Thymus (tissue), 11 donors: Measurements from ENCODE around the gene ESR1. TPM values are rescaled to one million over a fixed set of nuclear protein-coding genes. Genes with fewer than 3 reads are reported as not detected.

Experiments
- DNase-seq, 9 donors: peaks; one replicate each; pipeline ENCODE4 v3.0.0-alpha.2; 2013; ENCODE audit warnings: low spot score in 9 of 9, low read depth in 6 of 9, missing footprints in 1 of 9
- H3K27ac ChIP-seq, 2 donors: one replicate each; pipeline ENCODE4 v1.5.1; 2013; ENCODE audit warnings: control low read depth in 1 of 2, low read depth in 1 of 2, low read length in 1 of 2, mild to moderate bottlenecking in 1 of 2, moderate library complexity in 1 of 2
- H3K27me3 ChIP-seq, 2 donors: one replicate each; pipeline ENCODE4 v1.5.1; 2013; ENCODE audit warnings: low read length in 1 of 2; ENCODE audit not compliant: control insufficient read depth in 2 of 2, insufficient read depth in 1 of 2
- H3K36me3 ChIP-seq, 2 donors: one replicate each; pipeline ENCODE4 v1.5.1; 2013; ENCODE audit warnings: low read length in 1 of 2, mild to moderate bottlenecking in 1 of 2, moderate library complexity in 1 of 2; ENCODE audit not compliant: control insufficient read depth in 2 of 2, insufficient read depth in 2 of 2
- H3K4me1 ChIP-seq, 2 donors: one replicate each; pipeline ENCODE4 v1.5.1; 2013; ENCODE audit warnings: low read length in 2 of 2; ENCODE audit not compliant: control insufficient read depth in 2 of 2, insufficient read depth in 2 of 2
- H3K4me3 ChIP-seq, 2 donors: one replicate each; pipeline ENCODE4 v1.5.1; 2013; ENCODE audit warnings: low read length in 2 of 2, control low read depth in 1 of 2, mild to moderate bottlenecking in 1 of 2
- H3K9me3 ChIP-seq, 2 donors: one replicate each; pipeline ENCODE4 v1.5.1; 2013; ENCODE audit warnings: low read length in 1 of 2, mild to moderate bottlenecking in 1 of 2; ENCODE audit not compliant: control insufficient read depth in 2 of 2, insufficient read depth in 1 of 2
- WGBS: extraction: QIAGEN DNeasy Blood & Tissue Kit; methylation state at CpG from one replicate; pipeline ENCODE4 v1.1.7; 2013; 5-methylcytosine and 5-hydroxymethylcytosine counted together
- polyA plus RNA-seq: library from polyadenylated mRNA; stranded (reverse); fragments of 200-250 nt; gene quantifications from one replicate; pipeline ENCODE4 v1.2.3, GENCODE V29; 2013
- total RNA-seq: library from RNA; stranded (reverse); fragments of 120-200 nt; gene quantifications from one replicate; pipeline ENCODE4 v1.2.4, GENCODE V29; 2013
- donor health status: healthy.

ESR1 gene
- total and polyA plus RNA-seq, 2 donors, result 0.28 to 1.2 TPM

GRCh38 chr6:152078804-152079203 lies 271.3 kb downstream of the ESR1 start:
- no peaks in the 10 kb centered on the region for H3K36me3 ChIP-seq
- H3K27ac ChIP-seq, result no peak overlapping the region
- DNase-seq, result no peak
- H3K9me3 ChIP-seq, result peaks cover 0 to 18% of the 10 kb centered on the region in 2 donors
- no peaks in the 10 kb centered on the region for H3K4me1 ChIP-seq
- WGBS, result 95% methylated on average over 7 of the region's 7 CpGs
- H3K27me3 ChIP-seq, result no peaks in the 10 kb centered on the region
- no peak overlapping the region for H3K4me3 ChIP-seq

GRCh38 chr6:152085451-152085921 lies 278.0 kb downstream of the ESR1 start:
- H3K4me3 ChIP-seq, result no peak overlapping the region
- H3K27ac ChIP-seq, result no peak overlapping the region
- no peaks in the 10 kb centered on the region for H3K9me3 ChIP-seq
- no peaks in the 10 kb centered on the region for H3K36me3 ChIP-seq
- 94% methylated on average over 4 of the region's 4 CpGs for WGBS
- DNase-seq, result no peak
- H3K4me1 ChIP-seq, result no peaks in the 10 kb centered on the region
- H3K27me3 ChIP-seq, result no peaks in the 10 kb centered on the region

GRCh38 chr6:152086223-152086873 lies 278.9 kb downstream of the ESR1 start:
- DNase-seq, result no peak
- Histone ChIP-seq H3K4me1 (no peaks in the 10 kb centered on the region), H3K27ac (no peak overlapping the region), H3K36me3 (no peaks in the 10 kb centered on the region), H3K4me3 (no peak overlapping the region), H3K27me3 (no peaks in the 10 kb centered on the region), H3K9me3 (no peaks in the 10 kb centered on the region)
- WGBS, result 96% methylated on average over 3 of the region's 3 CpGs

- Histone ChIP-seq H3K27me3 (no peaks in the 10 kb centered on the region), H3K36me3 (no peaks in the 10 kb centered on the region), H3K4me1 (no peaks in the 10 kb centered on the region), H3K27ac (no peak overlapping the region), H3K9me3 (no peaks in the 10 kb centered on the region), H3K4me3 (no peak overlapping the region)
- DNase-seq, result no peak
- WGBS, result 93% methylated on average over 2 of the region's 2 CpGs
These were observed 279.6 kb downstream of the ESR1 start for GRCh38 chr6:152087096-152087495.

GRCh38 chr6:152087701-152088100 lies 280.2 kb downstream of the ESR1 start:
- Histone ChIP-seq H3K9me3 (no peaks in the 10 kb centered on the region), H3K4me1 (no peaks in the 10 kb centered on the region), H3K27me3 (no peaks in the 10 kb centered on the region), H3K36me3 (no peaks in the 10 kb centered on the region), H3K4me3 (no peak overlapping the region), H3K27ac (no peak overlapping the region)
- no peak for DNase-seq
- 87% methylated on average over 1 of the region's 1 CpG for WGBS

GRCh38 chr6:152089992-152090391 lies 282.5 kb downstream of the ESR1 start:
- H3K36me3 ChIP-seq, result no peaks in the 10 kb centered on the region
- 98% methylated on average over 7 of the region's 7 CpGs for WGBS
- no peak for DNase-seq
- no peaks in the 10 kb centered on the region for H3K4me1 ChIP-seq
- no peak overlapping the region for H3K27ac ChIP-seq
- H3K4me3 ChIP-seq, result no peak overlapping the region
- H3K27me3 ChIP-seq, result no peaks in the 10 kb centered on the region
- H3K9me3 ChIP-seq, result no peaks in the 10 kb centered on the region

GRCh38 chr6:152091201-152091600 lies 283.7 kb downstream of the ESR1 start:
- H3K4me1 ChIP-seq, result no peaks in the 10 kb centered on the region

GRCh38 chr6:152091851-152092341 lies 284.4 kb downstream of the ESR1 start:
- 96% methylated on average over 4 of the region's 4 CpGs for WGBS
- Histone ChIP-seq H3K36me3 (no peaks in the 10 kb centered on the region), H3K4me3 (no peak overlapping the region), H3K4me1 (no peaks in the 10 kb centered on the region), H3K27me3 (no peaks in the 10 kb centered on the region), H3K27ac (no peak overlapping the region), H3K9me3 (no peaks in the 10 kb centered on the region)
- no peak for DNase-seq

More at GRCh38 chr6:152091201-152091600, 283.7 kb downstream of the ESR1 start:
- no peak overlapping the region for H3K27ac ChIP-seq
- no peak overlapping the region for H3K4me3 ChIP-seq
- no peaks in the 10 kb centered on the region for H3K27me3 ChIP-seq
- DNase-seq, result no peak
- H3K36me3 ChIP-seq, result no peaks in the 10 kb centered on the region
- no peaks in the 10 kb centered on the region for H3K9me3 ChIP-seq
- WGBS, result 93% methylated on average over 2 of the region's 2 CpGs

- no peak overlapping the region for H3K27ac ChIP-seq
- no peak overlapping the region for H3K4me3 ChIP-seq
- DNase-seq, result no peak
- H3K4me1 ChIP-seq, result no peaks in the 10 kb centered on the region
- no peaks in the 10 kb centered on the region for H3K36me3 ChIP-seq
- H3K27me3 ChIP-seq, result no peaks in the 10 kb centered on the region
- whole genome bisulfite sequencing, result 93% methylated on average over 6 of the region's 6 CpGs
- H3K9me3 ChIP-seq, result no peaks in the 10 kb centered on the region
These were observed 286.2 kb downstream of the ESR1 start for GRCh38 chr6:152093711-152094110.
